ENCODE measurements around the gene RNF208. TPM values are rescaled to one million over a fixed set of nuclear protein-coding genes. Genes with fewer than 3 reads are reported as not detected.

Gene RNF208
- total and polyA plus RNA-seq, 9 of the 15 experiments (the other 6 are each of a cell fraction or from before 2014, with no cell fraction given) = 0.15 to 6.9 (median 0.50) TPM; not detected in 2

DNA sequence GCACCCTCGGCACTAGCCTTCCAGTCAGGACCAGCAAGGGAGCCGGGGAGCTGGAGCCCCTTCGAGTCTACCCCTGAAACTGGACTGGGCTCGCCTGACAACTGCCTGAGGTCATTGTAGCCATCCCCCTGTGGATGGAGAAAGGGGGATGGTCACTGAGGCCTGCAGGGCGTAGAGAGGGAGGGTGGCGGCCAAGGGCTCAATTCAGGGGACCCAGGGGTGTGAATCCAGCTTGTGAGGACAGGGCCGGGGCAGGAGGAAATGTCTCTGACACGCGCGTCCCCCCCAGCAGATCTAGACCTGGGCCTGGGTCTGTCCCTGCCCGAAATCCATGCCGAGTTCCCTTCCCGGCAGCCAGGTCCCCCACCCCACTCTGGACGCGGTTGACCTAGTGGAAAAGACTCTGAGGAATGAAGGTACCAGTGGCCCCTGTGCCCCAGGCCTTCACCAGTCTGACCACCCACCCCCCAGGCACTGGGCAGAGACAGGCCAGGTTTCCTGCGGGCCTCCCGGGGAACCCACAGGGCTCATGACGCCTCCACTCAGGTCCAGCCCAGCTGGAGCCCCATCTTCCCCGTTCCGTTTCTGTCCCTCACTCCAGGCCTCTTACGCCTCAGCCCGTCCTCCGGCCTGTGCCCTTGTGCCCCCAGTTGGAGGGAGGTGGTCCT lies 9.5 kb upstream of the RNF208 start (continued):
- TF ChIP-seq FOXA1 (IDR thresholded peaks at IDR 0.05; ENCODE audit: borderline replicate concordance) = no peak

DNA sequence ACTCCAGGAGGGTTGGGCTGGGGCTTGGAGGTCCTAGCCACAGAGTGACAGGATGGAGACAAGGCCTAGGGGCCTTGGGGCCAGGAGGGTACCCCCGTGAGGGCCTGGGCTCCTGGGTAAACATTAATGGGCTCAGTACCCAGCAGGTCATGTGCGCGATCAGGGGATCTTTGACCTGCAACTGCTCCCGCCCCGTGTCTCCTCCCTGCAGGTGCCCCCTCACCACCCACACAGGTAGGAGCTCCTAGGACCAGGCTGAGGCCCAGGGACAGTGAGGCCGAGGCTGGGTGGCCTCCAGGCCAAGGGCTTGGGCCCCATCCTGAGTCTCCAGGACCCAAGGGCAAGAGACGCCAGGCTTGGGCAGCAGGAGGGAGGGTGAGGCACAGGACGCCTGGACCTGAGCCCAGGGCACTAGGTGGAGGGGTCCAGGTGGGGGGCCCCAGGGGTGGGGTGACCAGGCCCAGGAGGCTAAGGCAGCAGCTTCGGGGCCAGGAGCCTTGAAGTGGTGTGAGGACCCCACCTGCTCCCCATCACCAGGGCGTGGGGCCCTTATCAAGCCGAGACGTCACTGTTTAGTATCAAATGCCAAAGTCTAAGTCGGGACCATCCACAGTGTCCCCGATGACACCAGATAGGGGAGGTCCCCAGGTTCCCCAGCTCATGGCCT lies 8.8 kb upstream of the RNF208 start, which contains the start of gene SLC34A3:
Gene SLC34A3, plus strand, starts transcription at position 197 of the 667 bp plus-strand sequence. CDS start 802 bp downstream, outside the sequence.
- ATAC-seq (no peak), FAIRE-seq (no peak), DNase-seq (ENCODE audit: extremely low read depth in 1 of 4, low spot score in 3 of 4) (no peak)
- H3K4me1 ChIP-seq (replicated peaks in 1 of 2; ENCODE audit: control insufficient read depth in 2 of 2, insufficient read depth in 2 of 2, low read length in 2 of 2) = peaks cover 13 to 100% of the 10 kb centered on the region in 2 experiments
- H3K4me3 ChIP-seq = no peak within 1 kb of the TSS
- H4K20me1 ChIP-seq (replicated peaks; ENCODE audit: control insufficient read depth, insufficient read depth, low read length) = no peaks in the 10 kb centered on the region
- no peaks in the 10 kb centered on the region for H3K9me3 ChIP-seq (replicated peaks; ENCODE audit: control insufficient read depth, insufficient read depth, low read depth, low read length)
- H3K9ac ChIP-seq (ENCODE audit: insufficient read depth in 1 of 2, low read depth in 2 of 2, low read length in 2 of 2) = peak within 1 kb of the TSS in 1 of 2 experiments; percentile 63; a peak in 2 of 4 replicates
- 64% methylated on average over 13 of the region's 14 CpGs for WGBS (ENCODE audit: insufficient coverage, low coverage, missing lambda C conversion rate)
- H3K27ac ChIP-seq (ENCODE audit: extremely low read depth, low read depth, low read length) = no peak within 1 kb of the TSS
- intact Hi-C loops (cut with micrococcal nuclease) = no loop called here
- H3K36me3 ChIP-seq (ENCODE audit: control insufficient read depth, insufficient read depth, low read length) = no peaks in the 10 kb centered on the region
- in situ Hi-C loops (cut with MboI) = loop anchor here (25.0 kb wide), 1 partner anchor 444 kb away; the partner anchor contains the start of genes CCDC183 and TMEM141
- no peak within 1 kb of the TSS for H3K4me2 ChIP-seq (ENCODE audit: insufficient read depth, low read length)
- no TSS peak for BruUV-seq (replicated peaks)
- POLR2A ChIA-PET = interaction anchor here (0.6 to 1.6 kb wide), 4 partner anchors 10 to 731 kb away, joined by 3 to 9 read pairs (median 3); partner anchors contain the start of gene TUBB4B
- H3K27me3 ChIP-seq (ENCODE audit: control insufficient read depth in 2 of 2, insufficient read depth in 2 of 2, low read length in 2 of 2) = no peaks in the 10 kb centered on the region
- TF ChIP-seq KAT7 (CRISPR knock-in tag; IDR thresholded peaks at IDR 0.05; ENCODE audit: borderline replicate concordance) (no peak), ZNF561 (CRISPR knock-in tag; conservative IDR thresholded peaks at IDR 0.05) (no peak), ZNF780A (CRISPR knock-in tag; IDR thresholded peaks at IDR 0.05) (no peak), ETV1 (tag; conservative IDR thresholded peaks at IDR 0.05; ENCODE audit: low read depth) (no peak)
- TF ChIP-seq, protein P1, sequence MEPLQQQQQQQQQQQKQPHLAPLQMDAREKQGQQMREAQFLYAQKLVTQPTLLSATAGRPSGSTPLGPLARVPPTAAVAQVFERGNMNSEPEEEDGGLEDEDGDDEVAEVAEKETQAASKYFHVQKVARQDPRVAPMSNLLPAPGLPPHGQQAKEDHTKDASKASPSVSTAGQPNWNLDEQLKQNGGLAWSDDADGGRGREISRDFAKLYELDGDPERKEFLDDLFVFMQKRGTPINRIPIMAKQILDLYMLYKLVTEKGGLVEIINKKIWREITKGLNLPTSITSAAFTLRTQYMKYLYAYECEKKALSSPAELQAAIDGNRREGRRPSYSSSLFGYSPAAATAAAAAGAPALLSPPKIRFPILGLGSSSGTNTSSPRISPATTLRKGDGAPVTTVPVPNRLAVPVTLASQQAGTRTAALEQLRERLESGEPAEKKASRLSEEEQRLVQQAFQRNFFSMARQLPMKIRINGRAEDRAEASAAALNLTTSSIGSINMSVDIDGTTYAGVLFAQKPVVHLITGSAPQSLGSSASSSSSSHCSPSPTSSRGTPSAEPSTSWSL (CRISPR knock-in tag; IDR thresholded peaks at IDR 0.05; ENCODE audit: borderline replicate concordance) = no peak
- TF ChIP-seq, protein P2, sequence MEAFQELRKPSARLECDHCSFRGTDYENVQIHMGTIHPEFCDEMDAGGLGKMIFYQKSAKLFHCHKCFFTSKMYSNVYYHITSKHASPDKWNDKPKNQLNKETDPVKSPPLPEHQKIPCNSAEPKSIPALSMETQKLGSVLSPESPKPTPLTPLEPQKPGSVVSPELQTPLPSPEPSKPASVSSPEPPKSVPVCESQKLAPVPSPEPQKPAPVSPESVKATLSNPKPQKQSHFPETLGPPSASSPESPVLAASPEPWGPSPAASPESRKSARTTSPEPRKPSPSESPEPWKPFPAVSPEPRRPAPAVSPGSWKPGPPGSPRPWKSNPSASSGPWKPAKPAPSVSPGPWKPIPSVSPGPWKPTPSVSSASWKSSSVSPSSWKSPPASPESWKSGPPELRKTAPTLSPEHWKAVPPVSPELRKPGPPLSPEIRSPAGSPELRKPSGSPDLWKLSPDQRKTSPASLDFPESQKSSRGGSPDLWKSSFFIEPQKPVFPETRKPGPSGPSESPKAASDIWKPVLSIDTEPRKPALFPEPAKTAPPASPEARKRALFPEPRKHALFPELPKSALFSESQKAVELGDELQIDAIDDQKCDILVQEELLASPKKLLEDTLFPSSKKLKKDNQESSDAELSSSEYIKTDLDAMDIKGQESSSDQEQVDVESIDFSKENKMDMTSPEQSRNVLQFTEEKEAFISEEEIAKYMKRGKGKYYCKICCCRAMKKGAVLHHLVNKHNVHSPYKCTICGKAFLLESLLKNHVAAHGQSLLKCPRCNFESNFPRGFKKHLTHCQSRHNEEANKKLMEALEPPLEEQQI (IDR thresholded peaks at IDR 0.05) = no peak
- TF ChIP-seq, protein P3, sequence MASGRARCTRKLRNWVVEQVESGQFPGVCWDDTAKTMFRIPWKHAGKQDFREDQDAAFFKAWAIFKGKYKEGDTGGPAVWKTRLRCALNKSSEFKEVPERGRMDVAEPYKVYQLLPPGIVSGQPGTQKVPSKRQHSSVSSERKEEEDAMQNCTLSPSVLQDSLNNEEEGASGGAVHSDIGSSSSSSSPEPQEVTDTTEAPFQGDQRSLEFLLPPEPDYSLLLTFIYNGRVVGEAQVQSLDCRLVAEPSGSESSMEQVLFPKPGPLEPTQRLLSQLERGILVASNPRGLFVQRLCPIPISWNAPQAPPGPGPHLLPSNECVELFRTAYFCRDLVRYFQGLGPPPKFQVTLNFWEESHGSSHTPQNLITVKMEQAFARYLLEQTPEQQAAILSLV (tag; IDR thresholded peaks at IDR 0.05) = no peak
- no peaks in the 10 kb centered on the region for H3K79me2 ChIP-seq (ENCODE audit: control insufficient read depth, insufficient read depth, low read length)
- peaks cover 3% of the 10 kb centered on the region for H3K9me1 ChIP-seq (ENCODE audit: control insufficient read depth, insufficient read depth, low read length)
- CTCF ChIA-PET (ENCODE audit: low intra/inter-chr PET ratio) = no interaction called here
- H2AFZ ChIP-seq (ENCODE audit: low read depth, low read length) = no peak within 1 kb of the TSS

Data from K562 (cell line).